Muscle layer of duodenum (tissue), 2 donors: ENCODE results near the gene TMPRSS7.

Source experiments
- H3K27ac ChIP-seq: one replicate; pipeline ENCODE4 v1.7.0; 2013; ENCODE audit warnings: mild to moderate bottlenecking, low read length
- H3K27me3 ChIP-seq: one replicate; pipeline ENCODE4 v1.7.0; 2013; ENCODE audit warnings: low read depth, mild to moderate bottlenecking, control low read depth, low read length
- H3K36me3 ChIP-seq, 2 donors: one replicate each; pipeline ENCODE4 v1.7.0; 2013; ENCODE audit warnings: low read length in 2 of 2, control low read depth in 1 of 2, mild to moderate bottlenecking in 1 of 2; ENCODE audit not compliant: insufficient read depth in 2 of 2, control insufficient read depth in 1 of 2
- H3K4me1 ChIP-seq, 2 donors: one replicate each; pipeline ENCODE4 v1.7.0; 2013; ENCODE audit warnings: low read length in 2 of 2, mild to moderate bottlenecking in 2 of 2, control low read depth in 1 of 2, moderate library complexity in 1 of 2; ENCODE audit not compliant: insufficient read depth in 2 of 2, control insufficient read depth in 1 of 2
- H3K4me3 ChIP-seq, 2 donors: one replicate each; pipeline ENCODE4 v1.7.0; 2013; ENCODE audit warnings: low read length in 2 of 2, low read depth in 1 of 2, mild to moderate bottlenecking in 1 of 2
- H3K9me3 ChIP-seq, 2 donors: one replicate each; pipeline ENCODE4 v1.7.0; 2013; ENCODE audit warnings: low read length in 2 of 2, control low read depth in 1 of 2, mild to moderate bottlenecking in 1 of 2; ENCODE audit not compliant: control insufficient read depth in 1 of 2
- donor health status: healthy.

The TMPRSS7 gene

DNA sequence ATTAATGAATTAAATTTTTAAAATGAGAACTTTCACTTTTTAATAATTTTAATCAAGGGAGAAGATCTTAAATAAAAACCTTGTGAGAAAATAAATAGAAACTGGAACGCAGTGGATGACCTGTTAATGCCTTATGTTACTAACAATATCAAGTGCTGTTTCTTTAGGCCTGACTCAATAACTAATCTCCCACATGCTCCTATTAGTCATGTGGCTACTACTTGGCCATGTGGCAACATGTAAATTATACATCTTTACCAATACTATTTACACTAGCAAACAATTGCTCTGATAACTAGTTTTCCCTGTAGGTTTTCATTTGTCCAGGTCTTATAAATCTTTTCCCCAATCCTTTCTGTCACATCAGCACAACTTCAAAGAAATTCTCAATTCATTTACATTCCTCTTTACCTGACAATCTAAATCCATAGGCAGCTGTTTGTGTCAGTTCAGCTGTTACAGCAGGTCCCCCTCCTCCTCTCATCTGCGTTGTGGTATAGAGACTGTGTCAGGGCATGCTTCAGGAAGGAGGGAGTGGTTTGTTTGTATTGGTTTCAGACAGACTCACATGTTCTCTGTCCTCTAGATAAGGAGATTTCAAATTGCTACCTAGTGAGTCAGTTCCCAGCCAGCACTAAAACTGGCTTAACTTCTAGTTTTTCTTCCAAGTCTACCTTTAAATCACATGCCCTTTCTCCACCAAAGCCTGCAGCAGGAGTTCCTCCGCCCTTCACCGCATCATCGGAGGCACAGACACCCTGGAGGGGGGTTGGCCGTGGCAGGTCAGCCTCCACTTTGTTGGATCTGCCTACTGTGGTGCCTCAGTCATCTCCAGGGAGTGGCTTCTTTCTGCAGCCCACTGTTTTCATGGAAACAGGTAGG, 40.3 kb downstream of the TMPRSS7 start:
- Histone ChIP-seq H3K9me3 (no peaks in the 10 kb centered on the region), H3K27ac (peak overlapping the region; percentile 25), H3K4me3 (no peak overlapping the region), H3K4me1 (peaks cover 0 to 6% of the 10 kb centered on the region in 2 donors), H3K27me3 (no peaks in the 10 kb centered on the region), H3K36me3 (no peaks in the 10 kb centered on the region)

GRCh38 chr3:112078125-112079083, 43.9 kb downstream of the TMPRSS7 start:
- H3K4me3 ChIP-seq, result no peak overlapping the region
- no peaks in the 10 kb centered on the region for H3K27me3 ChIP-seq
- H3K27ac ChIP-seq, result no peak overlapping the region
- no peaks in the 10 kb centered on the region for H3K36me3 ChIP-seq
- H3K4me1 ChIP-seq, result peaks cover 0 to 6% of the 10 kb centered on the region in 2 donors
- no peaks in the 10 kb centered on the region for H3K9me3 ChIP-seq

- H3K4me1 ChIP-seq, result peaks cover 0 to 4% of the 10 kb centered on the region in 2 donors
These were observed 48.7 kb downstream of the TMPRSS7 start for GRCh38 chr3:112083239-112083638.

GRCh38 chr3:112084980-112085705, 50.6 kb downstream of the TMPRSS7 start:
- Histone ChIP-seq H3K4me1 (peaks cover 0 to 4% of the 10 kb centered on the region in 2 donors), H3K4me3 (peak overlapping the region in 1 of 2 donors; percentile 74), H3K9me3 (no peaks in the 10 kb centered on the region), H3K36me3 (no peaks in the 10 kb centered on the region), H3K27me3 (no peaks in the 10 kb centered on the region), H3K27ac (no peak overlapping the region)

More at GRCh38 chr3:112083239-112083638, 48.7 kb downstream of the TMPRSS7 start:
- Histone ChIP-seq H3K9me3 (no peaks in the 10 kb centered on the region), H3K27me3 (no peaks in the 10 kb centered on the region), H3K27ac (no peak overlapping the region), H3K4me3 (no peak overlapping the region), H3K36me3 (no peaks in the 10 kb centered on the region)

GRCh38 chr3:112085735-112086075, 51.2 kb downstream of the TMPRSS7 start:
- H3K9me3 ChIP-seq, result no peaks in the 10 kb centered on the region
- H3K27me3 ChIP-seq, result no peaks in the 10 kb centered on the region
- H3K4me1 ChIP-seq, result peaks cover 0 to 4% of the 10 kb centered on the region in 2 donors
- no peaks in the 10 kb centered on the region for H3K36me3 ChIP-seq
- peak overlapping the region; percentile 44 to 74 for H3K4me3 ChIP-seq
- H3K27ac ChIP-seq, result no peak overlapping the region

DNA sequence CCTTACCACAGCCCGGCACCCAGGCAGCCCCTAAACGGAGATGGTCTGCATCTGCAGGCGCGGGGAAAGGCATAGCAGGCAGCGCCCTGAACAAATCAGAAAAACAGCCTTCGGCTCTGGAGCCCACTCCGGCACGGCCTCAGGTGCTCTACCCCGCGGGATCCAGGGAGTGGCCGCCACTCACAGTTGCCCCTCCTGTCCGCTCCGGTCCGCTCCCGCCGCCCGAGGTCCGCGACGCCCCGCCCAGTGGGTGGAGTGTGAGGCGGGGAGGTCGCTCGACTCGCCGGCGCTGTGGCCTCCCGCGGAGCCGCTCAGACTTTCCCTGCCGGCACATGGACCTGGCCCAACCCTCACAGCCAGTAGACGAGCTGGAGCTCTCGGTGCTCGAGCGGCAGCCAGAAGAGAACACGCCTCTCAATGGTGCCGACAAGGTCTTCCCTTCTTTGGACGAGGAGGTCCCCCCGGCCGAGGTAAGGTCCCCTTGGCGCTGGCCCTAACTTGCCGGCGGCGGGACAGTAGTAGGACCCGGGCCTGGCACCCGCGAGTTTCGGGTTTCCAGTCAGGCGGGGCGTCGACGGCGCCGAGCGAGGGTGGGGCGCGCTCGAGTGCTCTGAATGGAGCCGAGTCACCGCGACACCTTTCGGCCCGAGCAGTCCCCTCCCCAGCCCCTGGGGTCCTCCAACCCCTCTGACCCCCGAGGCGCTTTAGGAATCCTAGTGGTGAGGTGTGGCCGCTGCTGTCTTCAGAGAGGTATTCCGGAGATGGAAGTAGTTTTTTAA, 51.7 kb downstream of the TMPRSS7 start, which contains the start of gene C3orf52:
TSS of gene C3orf52 (plus strand) at position 314 of the 779 bp plus-strand sequence. CDS start at position 333, 19 bp downstream.
- peaks cover 0 to 4% of the 10 kb centered on the region in 2 donors for H3K4me1 ChIP-seq
- H3K27me3 ChIP-seq, result no peaks in the 10 kb centered on the region
- H3K27ac ChIP-seq, result no peak within 1 kb of the TSS
- no peaks in the 10 kb centered on the region for H3K9me3 ChIP-seq
- H3K4me3 ChIP-seq, result peak within 1 kb of the TSS; percentile 44 to 74
- H3K36me3 ChIP-seq, result no peaks in the 10 kb centered on the region

GRCh38 chr3:112086875-112087524, 52.5 kb downstream of the TMPRSS7 start:
- Histone ChIP-seq H3K27me3 (no peaks in the 10 kb centered on the region), H3K4me3 (peak overlapping the region; percentile 44 to 74), H3K36me3 (no peaks in the 10 kb centered on the region), H3K9me3 (no peaks in the 10 kb centered on the region), H3K4me1 (peaks cover 0 to 4% of the 10 kb centered on the region in 2 donors), H3K27ac (no peak overlapping the region)

GRCh38 chr3:112087746-112088145, 53.2 kb downstream of the TMPRSS7 start:
- H3K27ac ChIP-seq, result no peak overlapping the region
- no peaks in the 10 kb centered on the region for H3K9me3 ChIP-seq
- H3K27me3 ChIP-seq, result no peaks in the 10 kb centered on the region
- H3K4me1 ChIP-seq, result peaks cover 0 to 4% of the 10 kb centered on the region in 2 donors
- H3K36me3 ChIP-seq, result no peaks in the 10 kb centered on the region
- H3K4me3 ChIP-seq, result no peak overlapping the region

GRCh38 chr3:112088944-112089343, 54.4 kb downstream of the TMPRSS7 start:
- Histone ChIP-seq H3K27me3 (no peaks in the 10 kb centered on the region), H3K4me1 (peaks cover 0 to 4% of the 10 kb centered on the region in 2 donors), H3K36me3 (no peaks in the 10 kb centered on the region), H3K9me3 (no peaks in the 10 kb centered on the region), H3K4me3 (no peak overlapping the region), H3K27ac (no peak overlapping the region)
